Measurements from ENCODE around the gene FAM98C.

Gene FAM98C

GRCh38 chr19:38394488-38394887 is 8.4 kb upstream of the FAM98C start:
- in situ Hi-C loops (cut with MboI; ENCODE audit: low sequenced_read_pairs), result loop anchor here (10.0 kb wide), 1 partner anchor 240 kb away; no protein-coding TSS in a partner anchor

GRCh38 chr19:38395381-38396114 is 7.3 kb upstream of the FAM98C start:
- in situ Hi-C loops (cut with MboI; ENCODE audit: low sequenced_read_pairs), result loop anchor here (10.0 kb wide), 1 partner anchor 239 kb away; no protein-coding TSS in a partner anchor

DNA sequence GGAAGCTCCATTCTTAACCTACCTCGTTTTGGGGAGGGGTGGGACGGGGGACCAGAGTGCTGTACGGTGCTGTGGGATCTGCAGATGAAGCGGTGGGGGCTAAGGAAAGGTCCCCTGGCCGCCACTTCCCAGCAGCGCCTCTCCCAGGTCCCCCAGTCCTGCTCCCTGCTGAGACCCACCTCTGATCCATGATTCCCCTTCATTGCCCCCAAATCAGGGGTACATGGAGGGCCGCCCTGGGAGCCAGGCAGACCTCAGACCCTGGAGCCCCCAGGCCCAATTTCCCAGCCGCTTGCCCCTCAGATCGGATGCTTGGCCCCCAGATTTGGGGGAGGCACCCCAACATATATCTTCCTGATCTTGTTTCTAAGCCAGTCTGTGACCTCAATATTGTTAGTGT is 3.8 kb upstream of the FAM98C start:
- in situ Hi-C loops (cut with MboI; ENCODE audit: low sequenced_read_pairs), result loop anchor here (10.0 kb wide), 1 partner anchor 236 kb away; no protein-coding TSS in a partner anchor

DNA sequence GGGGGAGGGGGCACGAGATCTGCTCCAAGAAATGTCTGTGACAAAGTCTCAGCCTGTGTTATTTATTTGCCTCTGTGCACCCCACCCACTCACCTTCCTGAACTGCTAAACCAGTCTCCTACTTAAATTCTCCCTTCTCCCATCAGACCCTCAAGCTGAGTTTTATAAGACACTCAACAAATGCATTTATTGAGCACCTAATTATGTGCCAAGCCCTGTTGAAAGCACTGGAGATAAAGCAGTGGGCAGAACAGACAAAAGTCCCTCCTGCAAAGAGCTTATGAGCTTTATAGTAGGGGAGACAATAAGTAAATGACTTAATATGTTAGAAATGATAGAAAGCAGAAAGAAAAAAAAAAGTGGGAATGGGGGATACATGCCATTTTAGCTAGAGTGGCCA is 3.4 kb upstream of the FAM98C start:
- in situ Hi-C loops (cut with MboI; ENCODE audit: low sequenced_read_pairs), result loop anchor here (10.0 kb wide), 1 partner anchor 235 kb away; no protein-coding TSS in a partner anchor

DNA sequence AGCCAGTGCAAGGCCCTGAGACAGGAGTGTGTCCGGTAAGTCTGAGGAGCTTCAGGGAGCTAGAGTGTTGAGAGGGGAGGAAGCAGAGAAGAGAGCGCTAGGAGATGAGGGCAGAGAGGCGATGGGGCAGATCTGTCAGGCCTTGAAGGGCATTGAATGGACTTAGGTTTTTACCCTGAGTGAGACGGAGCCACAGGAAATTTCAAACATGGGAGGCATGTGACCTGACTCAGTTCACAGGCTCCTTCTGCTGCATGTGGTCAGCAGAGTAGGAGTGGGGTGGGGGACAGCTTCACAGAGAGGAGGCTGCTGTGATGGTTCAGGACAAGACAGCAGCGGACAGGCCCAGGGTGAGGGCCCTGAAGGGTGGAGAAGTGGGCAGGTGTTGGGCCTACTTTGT is 2.5 kb upstream of the FAM98C start:
- in situ Hi-C loops (cut with MboI; ENCODE audit: low sequenced_read_pairs), result loop anchor here (25.0 kb wide), 1 partner anchor 512 kb away; the partner anchor contains the start of gene CCER2

DNA sequence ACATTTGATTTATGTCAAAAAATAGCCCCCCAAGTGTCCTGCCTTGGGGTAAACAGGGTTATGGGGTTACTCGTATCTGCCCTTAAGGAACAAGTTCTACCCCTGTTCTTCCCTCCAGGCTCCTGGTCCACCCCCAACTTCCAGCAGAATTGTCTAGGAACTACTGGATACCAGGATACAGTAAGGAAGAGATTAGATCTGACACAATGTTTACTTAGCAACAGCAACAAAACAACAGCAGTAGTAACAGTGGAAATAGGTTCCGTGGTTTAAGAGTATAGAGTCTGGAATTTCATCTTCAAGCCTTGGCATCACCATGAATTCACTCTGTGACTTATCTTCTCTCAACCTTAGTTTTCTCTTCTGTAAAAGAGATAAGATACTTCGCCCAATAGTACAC is 1.7 kb upstream of the FAM98C start:
- in situ Hi-C loops (cut with MboI; ENCODE audit: low sequenced_read_pairs), result loop anchor here (25.0 kb wide), 1 partner anchor 511 kb away; the partner anchor contains the start of gene CCER2

GRCh38 chr19:38402623-38402966 is 298 bp upstream of the FAM98C start:
- in situ Hi-C loops (cut with MboI; ENCODE audit: low sequenced_read_pairs), result loop anchor here (25.0 kb wide), 1 partner anchor 510 kb away; the partner anchor contains the start of gene CCER2

GRCh38 chr19:38404858-38405257 is 2.0 kb downstream of the FAM98C start:
- in situ Hi-C loops (cut with MboI; ENCODE audit: low sequenced_read_pairs), result loop anchor here (25.0 kb wide), 1 partner anchor 507 kb away; the partner anchor contains the start of gene CCER2

DNA sequence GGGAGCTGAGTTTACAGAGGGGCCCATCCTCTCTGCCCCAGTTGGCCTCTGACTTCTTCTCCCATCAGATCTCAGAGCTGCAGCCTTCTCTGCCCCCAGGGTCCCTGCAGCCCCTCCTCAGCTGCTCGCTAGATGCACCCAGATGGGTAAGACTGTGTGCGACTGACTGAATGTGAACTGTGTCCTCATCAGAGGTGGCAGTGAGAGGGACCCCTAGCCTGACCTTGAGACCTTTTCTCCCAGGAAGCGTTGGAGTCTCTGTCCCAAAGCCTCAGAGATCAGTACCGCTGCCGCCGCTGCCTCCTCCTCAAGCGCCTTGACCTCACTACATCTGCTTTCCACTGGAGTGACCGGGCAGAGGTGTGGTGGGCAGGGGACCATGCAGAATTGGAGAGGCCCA is 2.4 kb downstream of the FAM98C start:
- in situ Hi-C loops (cut with MboI; ENCODE audit: low sequenced_read_pairs), result loop anchor here (25.0 kb wide), 1 partner anchor 507 kb away; the partner anchor contains the start of gene CCER2

GRCh38 chr19:38409631-38410133 is 6.8 kb downstream of the FAM98C start:
- in situ Hi-C loops (cut with MboI; ENCODE audit: low sequenced_read_pairs), result loop anchor here (25.0 kb wide), 1 partner anchor 503 kb away; the partner anchor contains the start of gene CCER2

DNA sequence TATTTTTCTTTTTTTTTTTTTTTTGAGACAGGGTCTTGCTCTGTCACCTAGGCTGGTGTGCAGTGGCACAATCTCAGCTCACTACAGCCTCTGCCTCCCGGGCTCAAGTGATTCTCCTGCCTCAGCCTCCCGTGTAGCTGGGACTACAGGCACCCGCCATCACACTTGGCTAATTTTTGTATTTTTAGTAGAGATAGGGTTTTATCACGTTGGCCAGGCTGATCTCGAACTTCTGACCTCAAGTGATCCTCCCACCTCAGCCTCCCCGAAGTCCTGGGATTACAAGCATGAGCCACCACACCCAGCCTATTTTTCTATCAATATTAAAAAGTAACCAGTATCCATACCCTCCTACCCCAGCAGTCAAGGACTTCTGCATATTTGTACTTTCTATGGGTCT is 7.5 kb downstream of the FAM98C start:
- in situ Hi-C loops (cut with MboI; ENCODE audit: low sequenced_read_pairs), result loop anchor here (25.0 kb wide), 1 partner anchor 502 kb away; the partner anchor contains the start of gene CCER2

DNA sequence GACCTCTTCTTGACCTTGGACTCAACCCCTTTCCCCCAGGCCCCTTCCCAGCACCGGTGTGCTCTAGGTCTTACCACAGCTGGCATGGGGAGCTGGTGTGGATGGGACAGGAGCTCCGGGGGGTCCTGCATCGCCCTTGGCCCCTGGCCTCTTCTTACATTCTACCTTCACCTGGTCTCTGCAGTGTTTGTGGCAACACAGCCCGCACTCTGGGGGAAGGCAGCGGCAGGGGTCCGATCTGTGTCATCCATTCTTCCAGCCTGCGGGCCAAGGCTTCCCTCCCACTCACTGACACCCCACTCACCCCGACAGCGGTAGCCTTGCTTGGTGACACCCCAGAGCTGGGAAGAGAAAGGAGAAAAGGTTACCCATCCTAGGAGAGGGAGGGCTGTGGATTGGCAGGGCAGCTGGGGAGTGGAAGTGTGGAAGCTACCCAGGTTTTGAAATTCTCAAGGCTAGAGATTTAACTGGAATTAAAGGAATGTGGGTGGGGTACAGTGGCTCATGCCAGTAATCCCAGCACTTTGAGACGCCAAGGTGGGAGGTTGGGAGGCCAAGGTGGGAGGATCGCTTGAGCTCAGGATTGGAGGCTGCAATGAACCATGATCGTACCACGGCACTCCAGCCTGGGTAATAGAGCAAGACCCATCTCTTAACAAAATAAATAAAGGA is 8.3 kb downstream of the FAM98C start:
- in situ Hi-C loops (cut with MboI; ENCODE audit: low sequenced_read_pairs), result loop anchor here (25.0 kb wide), 1 partner anchor 501 kb away; the partner anchor contains the start of gene CCER2

DNA sequence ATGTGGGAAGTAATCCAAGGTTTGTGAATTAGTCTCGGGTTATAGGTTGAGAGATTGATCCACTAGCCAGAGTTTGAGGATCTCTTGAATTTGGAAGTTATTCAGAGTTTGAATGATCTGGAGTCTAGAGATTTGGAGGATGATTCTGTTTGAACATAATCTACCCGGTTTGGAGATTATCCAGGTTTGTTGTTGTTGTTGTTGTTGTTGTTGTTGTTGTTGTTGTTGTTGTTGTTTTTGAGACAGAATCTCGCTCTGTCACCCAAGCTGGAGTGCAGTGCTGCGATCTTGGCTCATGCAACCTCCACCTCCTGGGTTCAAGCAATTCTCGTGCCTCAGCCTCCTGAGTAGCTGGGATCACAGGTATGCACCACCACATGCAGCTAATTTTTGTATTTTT is 9.0 kb downstream of the FAM98C start:
- in situ Hi-C loops (cut with MboI; ENCODE audit: low sequenced_read_pairs), result loop anchor here (25.0 kb wide), 1 partner anchor 500 kb away; the partner anchor contains the start of gene CCER2

- in situ Hi-C loops (cut with MboI; ENCODE audit: low sequenced_read_pairs), result loop anchor here (25.0 kb wide), 1 partner anchor 500 kb away; the partner anchor contains the start of gene CCER2
Observed at GRCh38 chr19:38412491-38412890, 9.6 kb downstream of the FAM98C start.

- in situ Hi-C loops (cut with MboI; ENCODE audit: low sequenced_read_pairs), result loop anchor here (25.0 kb wide), 1 partner anchor 499 kb away; the partner anchor contains the start of gene CCER2
Observed at GRCh38 chr19:38412961-38413360, 10.1 kb downstream of the FAM98C start.

GRCh38 chr19:38413416-38413815 is 10.5 kb downstream of the FAM98C start:
- in situ Hi-C loops (cut with MboI; ENCODE audit: low sequenced_read_pairs), result loop anchor here (25.0 kb wide), 1 partner anchor 499 kb away; the partner anchor contains the start of gene CCER2

- in situ Hi-C loops (cut with MboI; ENCODE audit: low sequenced_read_pairs), result loop anchor here (25.0 kb wide), 1 partner anchor 495 kb away; the partner anchor contains the start of gene CCER2
Observed at GRCh38 chr19:38417146-38417543, 14.3 kb downstream of the FAM98C start.

- in situ Hi-C loops (cut with MboI; ENCODE audit: low sequenced_read_pairs), result loop anchor here (25.0 kb wide), 1 partner anchor 494 kb away; the partner anchor contains the start of gene CCER2
Observed at GRCh38 chr19:38417544-38418506, 14.9 kb downstream of the FAM98C start.

DNA sequence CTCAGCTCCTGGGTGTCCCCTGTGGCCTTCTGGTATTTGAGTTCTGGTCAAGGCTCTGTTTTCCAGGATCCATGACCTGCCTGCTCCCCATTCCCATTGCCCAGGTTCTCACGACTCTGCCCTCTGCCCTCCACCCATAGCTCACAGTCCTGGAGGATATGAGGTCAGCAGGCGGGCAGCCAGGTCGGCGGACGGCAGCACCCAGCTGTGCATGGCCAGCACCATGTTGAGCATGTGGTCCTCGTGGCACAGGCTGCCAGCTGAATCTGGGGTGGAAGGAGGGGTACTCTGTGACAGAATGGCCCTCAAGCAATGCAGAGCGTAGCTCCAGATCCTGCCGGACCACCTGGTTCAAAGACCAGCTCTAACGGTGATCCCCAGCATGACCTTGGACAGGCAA is 18.0 kb downstream of the FAM98C start:
- in situ Hi-C loops (cut with MboI; ENCODE audit: low sequenced_read_pairs), result loop anchor here (25.0 kb wide), 1 partner anchor 491 kb away; the partner anchor contains the start of gene CCER2

Data from HL-60/S4 treated with retinoic acid at 250 ng/mL for 4 days and 3 days (cell line).